ENCODE data around the gene BEND3.
A peak's percentile ranks its signal among the peaks of the same experiment; 100 is the strongest.

BEND3 gene

DNA sequence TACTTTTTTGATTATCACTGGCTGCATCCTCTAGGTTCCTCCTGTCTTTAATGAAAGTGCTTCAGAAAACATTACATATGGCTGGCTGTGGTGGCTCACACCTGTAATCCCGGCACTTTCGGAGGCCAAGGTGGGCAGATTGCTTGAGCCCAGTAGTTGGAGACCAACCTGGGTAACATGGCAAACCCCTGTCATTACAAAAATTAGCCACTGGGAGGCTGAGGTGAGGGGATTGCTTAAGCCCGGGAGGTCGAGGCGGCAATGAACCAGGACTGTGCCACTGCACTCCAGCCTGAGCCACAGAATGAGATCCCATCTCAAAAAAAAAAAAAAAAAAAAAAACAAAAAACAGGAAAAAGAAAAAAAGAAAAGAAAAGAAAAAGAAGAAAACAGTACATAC is 35.3 kb downstream of the BEND3 start:
- peak in 1 of 2 experiments; percentile 21 for DNase-seq

DNA sequence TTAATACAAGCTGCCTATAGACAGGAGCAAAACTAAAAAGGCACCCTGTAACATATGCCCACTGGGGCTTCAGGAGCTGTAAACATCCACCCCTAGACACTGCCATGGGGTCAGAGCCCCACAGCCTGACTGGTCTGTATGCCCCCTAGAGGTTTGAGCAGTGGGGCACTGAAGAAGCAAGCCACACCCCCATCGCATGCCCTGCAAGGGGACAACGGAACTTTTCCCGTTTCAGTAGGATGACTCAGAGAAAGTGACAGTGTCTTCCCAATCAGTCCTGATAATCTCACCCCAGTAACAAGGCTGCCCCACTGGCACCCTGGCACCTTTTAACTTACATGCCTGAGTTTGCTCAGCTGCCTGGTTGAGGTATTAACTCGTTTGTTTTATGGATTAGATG is 35.9 kb downstream of the BEND3 start:
- no peak for DNase-seq

DNA sequence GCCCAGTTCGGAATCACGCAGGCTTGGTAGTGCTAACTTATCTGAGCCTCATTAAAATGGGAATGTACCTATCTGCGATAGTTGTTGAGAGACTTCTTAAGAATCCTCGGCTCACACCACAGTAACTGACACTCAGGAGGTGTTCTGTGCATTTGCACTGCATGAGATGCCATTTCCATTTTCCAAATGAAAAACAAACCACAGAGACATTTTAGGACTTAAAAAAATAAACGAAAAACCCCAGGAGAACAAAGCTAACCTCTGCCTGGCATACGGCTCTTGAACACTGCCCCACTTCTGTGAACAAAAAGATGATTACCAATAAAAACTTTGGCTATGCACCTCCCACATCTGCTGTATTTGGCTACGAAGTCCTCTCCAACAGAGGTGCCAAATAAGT is 37.6 kb downstream of the BEND3 start:
- DNase-seq: no peak

DNA sequence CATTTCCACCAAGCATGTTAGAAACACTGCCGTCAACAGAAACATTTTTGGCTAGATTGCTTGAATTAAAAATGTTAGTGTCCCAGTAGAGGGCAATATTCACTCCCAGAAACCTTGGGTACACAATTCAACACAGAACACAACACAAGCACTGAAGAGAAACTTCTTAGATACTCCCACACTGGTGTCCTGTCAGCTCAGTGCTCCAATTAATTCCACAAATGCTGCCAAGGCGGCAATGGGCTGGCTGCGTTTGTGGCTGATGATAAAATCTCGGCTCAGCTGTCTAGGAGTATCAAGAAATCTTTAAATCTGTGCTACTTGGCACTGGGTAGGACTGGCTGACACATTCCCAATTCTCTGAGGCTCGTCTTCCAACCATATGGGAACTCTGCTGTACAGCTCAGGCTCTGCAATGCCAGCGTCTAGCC is 39.3 kb downstream of the BEND3 start:
- DNase-seq: no peak

DNA sequence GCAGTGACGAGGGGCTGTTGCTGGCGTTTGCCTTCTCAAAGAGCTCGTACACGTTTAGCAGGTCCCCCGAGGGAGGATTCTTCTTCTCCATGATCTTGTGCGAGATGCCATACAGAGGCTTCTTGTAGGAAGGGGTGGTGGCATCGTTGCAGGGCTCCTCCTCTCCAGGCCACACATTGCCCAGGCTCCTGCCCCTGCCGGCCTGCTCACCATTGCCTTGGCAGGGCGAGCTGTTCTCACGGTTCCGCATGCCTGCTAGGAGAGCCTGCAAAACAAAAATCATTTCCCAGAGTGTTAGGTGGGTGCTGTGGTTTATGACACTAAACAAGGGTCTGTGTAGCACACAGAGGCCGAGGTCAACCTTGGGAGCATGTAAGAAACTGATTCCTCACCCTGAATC is 44.6 kb downstream of the BEND3 start:
- no peak for DNase-seq

DNA sequence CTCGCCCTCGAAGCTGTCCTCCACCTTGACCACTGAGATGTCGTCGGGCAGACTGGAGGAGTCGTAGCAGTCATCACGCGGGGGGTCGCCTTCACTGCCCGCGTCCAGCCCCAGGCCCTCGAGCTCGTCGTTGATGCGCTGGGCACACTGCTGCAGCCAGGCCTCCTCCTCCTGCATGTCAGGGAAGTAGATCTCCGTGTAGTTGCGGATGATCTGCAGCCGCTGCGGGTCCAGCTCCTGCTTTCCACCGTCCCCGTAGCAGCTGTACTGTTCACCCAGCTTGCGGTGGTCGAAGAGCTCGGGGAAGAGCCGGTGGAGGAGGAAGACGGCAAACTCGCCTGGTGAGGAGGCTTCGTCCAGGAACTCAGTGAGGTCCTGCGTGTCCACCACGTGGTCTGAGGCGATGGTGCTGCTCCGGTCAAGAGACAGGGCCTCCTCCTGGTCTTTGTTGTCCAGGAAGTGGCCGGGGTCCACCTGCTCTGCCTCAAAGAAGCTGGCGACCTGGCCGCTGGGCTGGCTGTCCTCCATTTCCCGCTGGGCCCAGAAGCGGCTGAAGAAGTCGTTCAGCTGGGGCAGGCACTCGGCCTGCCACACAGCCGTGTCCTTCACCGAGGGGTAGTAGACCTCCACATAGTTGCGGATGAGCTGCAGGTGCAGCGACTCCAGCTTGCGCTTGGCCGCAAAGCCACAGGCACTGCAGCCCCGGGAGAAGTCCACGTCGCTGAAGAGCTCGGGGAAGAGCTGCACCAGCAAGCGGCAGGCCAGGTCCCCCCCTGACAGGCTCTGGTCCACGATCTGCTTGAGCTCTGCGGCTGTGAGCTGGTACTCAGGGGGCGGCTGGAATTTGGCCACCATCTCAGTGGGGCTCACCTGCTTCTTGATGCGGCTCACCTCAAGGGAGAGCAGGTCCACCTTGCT is 45.4 kb downstream of the BEND3 start:
- DNase-seq: no peak

DNA sequence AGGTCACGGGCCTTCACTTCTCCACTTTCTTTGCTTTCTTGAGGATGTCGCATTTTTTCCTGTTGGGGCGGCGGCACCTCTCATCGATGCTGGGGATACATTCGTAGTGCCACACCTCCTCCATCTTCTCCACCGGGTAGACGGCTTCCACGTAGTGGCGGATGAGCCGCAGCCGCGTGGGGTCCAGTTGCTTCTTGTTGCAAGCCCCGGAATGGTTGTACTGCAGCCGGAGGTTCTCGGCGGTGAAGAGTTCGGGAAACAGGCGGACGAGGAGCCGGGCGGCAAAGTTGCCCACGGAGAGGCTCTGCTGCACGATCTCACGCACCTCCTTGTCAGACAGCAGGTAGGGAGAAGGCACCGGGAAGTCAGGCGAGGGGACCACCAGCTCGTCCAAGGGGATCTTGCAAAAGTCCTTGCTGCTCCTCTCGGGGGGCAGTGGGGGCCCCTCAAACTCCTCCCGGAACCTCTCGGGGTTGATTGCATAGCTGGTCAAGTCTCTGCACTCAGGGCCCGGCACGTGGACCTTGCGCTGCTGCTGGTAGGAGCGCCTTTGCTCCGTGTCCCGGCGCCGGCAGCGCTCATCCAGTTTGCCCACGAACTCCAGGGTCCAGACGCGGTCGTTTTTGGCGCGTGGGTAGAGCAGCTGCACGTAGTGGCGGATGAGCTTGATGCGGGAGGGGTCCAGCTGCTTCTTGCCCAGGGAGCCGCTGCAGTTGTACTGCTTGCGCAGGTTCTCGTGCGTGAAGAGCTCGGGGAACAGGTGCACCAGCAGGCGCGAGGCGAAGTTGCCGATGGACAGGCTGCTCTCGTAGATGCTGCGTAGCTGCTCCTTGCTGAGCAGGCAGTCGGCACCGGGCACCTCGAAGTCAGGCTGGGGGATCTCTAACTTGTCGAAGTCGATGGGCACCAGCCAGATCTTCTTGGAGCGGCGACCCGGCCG is 46.4 kb downstream of the BEND3 start:
- no peak for DNase-seq

DNA sequence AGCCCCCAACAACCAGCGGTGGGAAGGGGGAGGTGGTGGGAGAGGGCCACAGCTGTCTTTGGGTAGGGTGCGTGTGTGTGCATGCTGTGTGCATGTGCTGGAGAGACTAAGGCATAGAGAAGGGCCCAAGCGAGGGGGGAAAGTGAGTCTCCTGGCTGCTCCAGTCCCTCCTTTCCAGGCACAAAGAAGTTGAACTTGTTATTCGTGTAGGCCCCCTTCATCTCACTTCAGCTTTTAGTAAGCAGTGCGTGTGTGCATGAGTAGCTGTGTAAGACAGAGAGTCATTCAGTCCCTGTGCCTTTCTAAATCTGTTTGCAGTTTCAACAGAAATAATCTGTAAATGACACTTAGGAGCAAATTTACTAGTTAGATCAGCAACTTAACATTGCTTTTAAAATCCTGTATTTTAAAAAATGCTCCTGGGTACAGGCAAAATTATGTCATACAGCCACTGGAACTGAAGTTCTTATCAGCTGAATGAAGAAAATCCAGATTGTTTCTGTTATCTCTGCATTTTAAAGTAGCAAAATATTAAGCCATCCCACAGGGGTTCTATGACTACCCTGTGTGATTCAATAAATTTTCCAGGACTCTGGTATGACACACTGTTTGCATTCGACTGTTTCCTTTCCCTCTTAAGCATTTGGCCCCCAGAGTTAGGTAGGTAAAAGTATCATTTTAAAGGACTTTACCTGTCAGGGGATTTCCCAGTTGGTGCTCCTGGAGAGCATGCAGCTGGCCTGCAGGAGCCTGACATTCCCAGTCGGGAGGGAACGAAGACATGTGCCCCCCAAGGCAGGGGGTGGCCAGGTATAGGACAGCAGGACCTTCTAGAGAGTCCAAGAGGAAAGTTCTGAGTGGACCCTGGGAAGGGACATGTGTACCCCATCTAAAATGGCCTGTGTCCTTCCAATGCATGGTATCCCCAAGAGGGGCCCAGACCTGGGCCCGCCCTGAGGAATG is 48.3 kb downstream of the BEND3 start:
- DNase-seq: no peak

DNA sequence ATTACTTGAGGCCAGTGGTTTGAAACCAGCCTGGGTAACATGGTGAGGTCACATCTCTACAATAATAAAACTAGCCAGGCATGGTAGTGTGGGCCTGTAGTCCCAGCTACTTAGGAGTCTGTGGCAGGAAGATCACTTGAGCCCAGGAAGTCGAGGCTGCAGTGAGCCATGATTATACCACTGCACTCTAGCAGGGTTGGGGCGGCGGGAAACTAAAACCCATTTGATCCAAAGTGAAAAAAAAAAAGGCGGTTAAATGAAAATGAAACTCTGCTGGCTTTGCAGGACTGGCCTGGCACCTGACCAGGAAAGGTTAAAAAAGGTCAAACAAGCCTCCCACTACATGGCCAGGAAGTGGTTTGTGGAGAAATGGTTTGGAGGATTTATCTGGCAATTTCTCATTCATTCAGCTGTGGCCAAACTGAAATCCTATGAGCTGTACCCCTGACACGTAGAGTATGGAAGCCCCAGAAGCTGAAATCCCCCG is 50.7 kb downstream of the BEND3 start:
- DNase-seq: no peak

DNA sequence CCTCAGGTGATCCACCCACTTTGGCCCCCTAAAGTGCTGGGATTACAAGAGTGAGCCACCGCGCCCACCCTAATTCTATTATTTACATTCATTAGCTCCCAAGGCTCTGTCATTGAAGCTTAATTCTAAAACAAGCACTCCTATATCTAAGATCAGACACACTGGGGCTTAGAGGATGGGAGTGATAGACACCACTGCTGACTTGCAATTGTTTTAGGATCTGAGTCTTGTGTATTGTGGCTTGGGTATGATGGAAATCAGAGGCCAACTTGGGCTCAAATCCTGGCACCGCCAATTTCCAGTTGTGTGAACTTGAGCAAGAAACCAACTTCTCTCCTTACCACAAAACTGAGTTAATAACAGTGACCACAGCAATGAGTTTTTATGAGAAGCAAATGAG is 52.6 kb downstream of the BEND3 start:
- DNase-seq: no peak

DNA sequence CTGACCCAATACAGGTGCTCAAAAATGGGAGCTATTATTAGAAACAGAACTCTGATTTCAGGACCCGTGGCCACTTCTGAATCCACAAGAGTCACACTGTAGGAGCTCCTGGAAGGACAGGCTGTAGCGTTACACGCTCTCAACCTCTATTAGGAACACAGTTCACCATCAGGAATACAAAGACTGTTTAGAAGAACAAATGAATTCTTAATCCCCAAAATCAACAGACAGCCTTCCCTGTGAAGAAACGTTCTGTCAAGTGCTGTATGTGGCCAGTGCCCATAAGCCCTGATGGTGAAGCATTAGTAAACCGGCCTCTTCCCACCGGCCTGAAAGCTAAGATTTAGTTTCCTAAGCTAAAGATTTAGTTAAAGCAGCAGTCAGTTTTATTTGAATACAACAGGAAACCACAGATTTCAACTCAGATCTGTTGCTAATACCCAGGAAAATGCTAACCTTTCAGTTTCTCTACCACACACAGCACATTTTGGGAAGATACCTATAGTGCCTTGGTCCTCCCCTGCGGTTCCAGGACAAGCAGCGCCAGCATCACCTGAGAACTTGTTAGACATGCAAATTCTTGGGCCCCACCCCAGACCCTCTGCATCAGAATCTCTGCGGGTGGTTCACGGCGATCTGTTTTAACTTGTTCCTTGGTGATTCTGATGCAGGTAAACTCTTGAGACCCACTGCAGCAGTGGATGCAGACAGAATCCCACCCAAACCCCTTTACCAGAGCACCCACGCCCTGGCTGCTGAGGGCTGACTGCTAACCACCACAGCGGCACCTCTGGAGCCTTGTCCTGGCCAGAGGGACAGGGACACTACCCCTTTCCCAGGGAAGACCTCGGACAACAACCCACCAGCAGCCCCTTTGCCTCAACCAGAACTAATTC is 53.9 kb downstream of the BEND3 start:
- DNase-seq: peak in 1 of 2 experiments; percentile 26

DNA sequence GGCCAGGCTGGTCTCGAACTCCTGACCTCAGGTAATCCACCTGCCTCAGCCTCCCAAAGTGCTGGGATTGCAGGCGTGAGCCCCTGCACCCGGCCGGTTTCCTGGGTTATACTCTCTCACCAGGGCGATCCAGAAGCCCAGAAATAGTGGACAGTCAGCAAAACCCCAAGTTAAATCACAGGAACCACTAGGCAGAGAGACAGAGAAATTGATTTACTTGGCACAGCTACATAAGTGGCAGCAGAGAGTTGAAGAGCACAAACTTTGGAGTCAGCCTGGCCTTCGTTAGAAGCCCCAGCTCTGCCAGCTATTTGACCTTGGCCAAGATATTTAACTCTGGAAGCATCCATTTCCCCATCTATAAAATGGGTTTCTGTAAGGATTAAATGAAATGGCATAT is 54.6 kb downstream of the BEND3 start:
- DNase-seq: no peak

DNA sequence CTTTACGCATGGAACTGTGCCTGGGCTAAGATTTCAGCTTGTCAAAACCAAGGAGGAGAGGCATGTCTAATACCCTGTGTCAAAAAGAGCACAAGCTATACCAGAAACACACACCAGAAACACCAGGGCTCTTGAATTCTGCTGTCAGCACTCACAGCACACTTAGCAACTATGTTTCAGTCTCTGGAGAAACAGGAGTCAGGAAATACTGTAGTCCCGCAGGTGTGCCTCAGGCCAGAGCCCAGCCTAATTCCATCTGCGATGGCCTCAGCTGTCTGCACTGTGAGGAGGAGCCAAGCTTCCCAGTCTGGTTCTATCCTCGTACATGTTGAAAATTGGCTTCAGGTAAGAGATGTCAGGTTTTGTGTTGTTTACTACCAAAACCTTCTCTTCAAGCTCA is 55.7 kb downstream of the BEND3 start:
- DNase-seq: no peak

DNA sequence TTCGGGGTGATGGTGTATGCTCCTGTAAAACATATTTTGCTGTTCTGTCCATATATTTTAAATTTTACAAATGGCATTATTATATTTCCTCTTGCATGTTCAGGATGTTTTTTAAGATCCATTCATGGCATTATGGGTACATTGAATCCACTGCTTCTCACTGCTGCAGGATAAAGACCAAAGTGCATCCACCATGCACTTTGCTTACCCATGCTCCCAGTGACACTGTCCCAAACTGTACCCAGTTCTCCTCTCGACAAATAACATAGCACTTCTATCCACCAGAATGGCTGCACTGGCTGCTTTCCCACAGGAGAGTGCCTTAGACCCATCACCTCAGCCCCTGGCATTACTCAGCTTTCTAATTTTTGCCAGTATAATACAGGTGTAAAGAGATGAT is 57.6 kb downstream of the BEND3 start:
- DNase-seq: no peak

DNA sequence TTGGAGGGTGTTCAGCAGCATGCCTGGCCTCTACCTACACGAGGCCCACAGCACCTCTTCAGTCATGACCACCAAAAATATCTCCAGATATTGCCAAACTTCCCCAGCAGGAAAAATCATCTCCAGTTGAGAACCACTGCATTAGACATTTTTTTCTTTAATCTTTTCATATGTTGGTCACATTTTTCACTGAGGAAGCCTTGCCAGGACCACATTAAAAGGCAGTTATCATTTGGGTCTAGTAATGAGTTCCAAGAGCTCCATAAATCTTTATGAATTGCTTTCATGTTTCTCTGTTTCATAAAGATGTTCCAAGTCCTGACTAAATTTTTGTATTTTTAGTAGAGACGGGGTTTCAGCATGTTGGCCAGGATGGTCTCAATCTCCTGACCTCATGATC is 58.5 kb downstream of the BEND3 start:
- DNase-seq: no peak

DNA sequence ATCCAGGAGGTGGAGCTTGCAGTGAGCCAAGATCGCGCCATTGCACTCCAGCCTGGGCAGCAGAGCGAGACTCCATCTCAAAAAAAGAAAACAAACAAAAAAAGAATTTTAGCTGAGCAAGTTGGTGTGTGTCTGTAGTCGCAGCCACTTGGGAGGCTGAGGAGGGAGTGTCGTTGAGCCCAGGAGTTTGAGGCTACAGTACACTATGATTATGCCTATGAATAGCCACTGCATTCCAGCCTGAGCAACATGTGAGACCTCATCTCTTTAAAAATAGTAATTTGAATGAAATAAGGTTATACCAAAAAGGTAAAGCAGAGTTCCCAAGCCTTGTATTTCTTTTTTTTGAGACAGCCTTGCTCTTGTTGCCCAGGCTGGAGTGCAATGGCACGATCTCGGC is 67.5 kb downstream of the BEND3 start:
- no peak for DNase-seq

DNA sequence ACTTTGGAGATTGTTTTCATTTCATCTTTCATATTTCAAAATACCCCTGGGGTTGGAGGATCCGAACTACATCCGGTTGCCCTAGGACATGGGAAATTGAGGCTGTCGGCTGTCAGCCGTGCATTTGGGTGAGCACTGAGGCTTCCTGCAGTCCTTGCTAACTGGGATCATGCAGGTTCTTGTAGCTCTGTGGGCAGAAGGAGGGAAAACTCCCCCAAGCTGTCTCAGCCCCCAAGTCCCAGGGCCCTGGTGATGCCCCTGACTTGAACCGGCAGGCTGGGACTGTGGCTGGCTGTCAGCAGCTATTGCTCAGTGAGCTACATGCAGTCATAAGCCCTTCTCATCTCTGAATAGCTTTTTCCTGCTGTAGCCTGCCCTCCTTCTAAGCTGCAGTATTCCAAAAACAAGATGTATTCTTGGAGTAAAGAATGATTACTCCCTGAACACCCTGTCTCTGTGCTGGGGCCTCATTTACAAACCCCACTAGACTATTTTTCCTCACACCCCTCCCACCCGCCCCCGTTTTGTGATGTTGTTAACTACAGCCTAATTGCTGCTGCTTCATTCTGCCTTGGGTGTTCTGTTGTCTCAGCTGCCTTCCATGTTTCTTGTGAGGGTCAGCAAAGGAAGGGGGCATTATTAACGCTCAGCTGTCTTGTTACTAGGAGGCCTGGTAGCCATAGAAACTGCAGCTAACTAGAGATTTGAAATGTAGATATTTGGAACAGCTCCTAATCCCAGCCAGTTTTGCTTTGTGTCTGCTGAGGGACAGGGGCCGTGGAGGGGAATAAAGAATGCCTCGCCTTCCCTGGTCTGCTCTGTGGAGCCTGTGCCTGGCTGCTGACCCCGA is 69.3 kb downstream of the BEND3 start:
- no peak for DNase-seq

DNA sequence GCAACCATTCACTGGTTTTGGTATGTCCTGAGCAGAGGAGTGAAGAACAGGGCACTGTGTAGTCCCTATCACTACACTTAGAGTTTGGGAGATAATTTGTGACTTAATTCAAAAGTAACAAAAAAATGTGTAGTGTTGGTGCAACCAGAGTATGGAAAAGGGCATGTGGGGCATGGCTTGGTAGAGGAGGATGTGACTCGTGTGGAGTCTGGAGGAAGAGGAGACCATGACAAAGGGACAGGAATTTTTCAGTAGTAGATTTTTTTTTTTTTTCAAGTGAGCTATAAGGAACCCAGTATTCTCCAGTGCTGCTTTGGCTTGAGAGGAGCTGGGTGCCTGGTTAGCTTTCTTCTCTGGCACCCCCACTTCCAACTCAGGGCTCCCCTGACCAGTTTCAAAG is 82.2 kb downstream of the BEND3 start:
- no peak for DNase-seq

DNA sequence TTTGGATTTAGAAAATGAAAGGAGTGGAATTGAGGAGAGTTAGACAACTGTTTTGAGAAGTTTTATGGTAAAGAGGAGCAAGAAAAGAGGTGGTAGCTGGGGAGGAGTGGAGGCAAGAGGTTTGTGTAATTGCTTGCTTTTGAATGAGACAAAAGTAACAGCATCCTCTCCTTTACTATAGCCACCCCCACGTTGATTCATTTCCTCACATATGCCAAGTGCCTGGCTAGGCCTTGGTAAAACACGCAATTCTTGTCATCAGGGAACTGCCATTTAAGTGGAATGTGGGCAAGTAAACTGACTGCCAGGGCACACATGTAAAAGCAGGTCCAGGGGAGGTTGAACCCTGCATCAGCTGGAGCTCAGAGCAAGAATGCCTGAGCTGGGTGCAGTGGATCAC is 83.3 kb downstream of the BEND3 start:
- DNase-seq: no peak

DNA sequence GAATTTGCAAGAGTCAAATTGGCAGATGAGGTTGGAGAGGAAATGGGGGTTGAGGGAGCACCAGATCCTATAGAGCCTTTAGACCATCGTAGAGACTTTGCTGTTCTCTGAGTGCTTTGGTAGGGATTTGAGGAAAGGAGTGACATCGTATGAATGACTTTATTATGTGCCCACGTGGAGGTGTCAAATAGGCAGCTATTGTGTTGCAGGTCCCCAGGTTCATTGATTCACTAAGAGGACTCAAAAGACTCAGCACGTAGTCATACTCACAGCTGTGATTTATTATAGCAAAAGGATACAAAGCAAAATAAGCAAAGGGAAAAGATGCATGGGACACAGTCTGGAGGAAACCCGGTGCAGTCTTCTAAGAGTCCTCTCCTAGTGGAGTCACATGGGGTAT is 85.2 kb downstream of the BEND3 start:
- DNase-seq: no peak

All from NCI-H526 (cell line).